AG09309 (cell line): ENCODE measurements around the gene DCAF4.

ENCODE experiments used
- DNase-seq: peaks from one replicate; pipeline ENCODE4 v3.0.0-alpha.2; 2010; ENCODE audit warnings: low read depth
- H3K4me3 ChIP-seq: 2 replicates; pipeline ENCODE4 v1.5.1; 2011; ENCODE audit warnings: mild to moderate bottlenecking, low read depth, low read length, moderate library complexity; ENCODE audit not compliant: control insufficient read depth
- CTCF ChIP-seq: IDR thresholded peaks from 2 replicates; pipeline ENCODE4 v1.5.1; 2011; ENCODE audit warnings: mild to moderate bottlenecking, low read depth, low read length, inconsistent platforms; ENCODE audit not compliant: insufficient read depth, control insufficient read depth; ENCODE audit errors: missing control alignments

Gene DCAF4

GRCh38 chr14:73007835-73008234 is 81.6 kb downstream of the DCAF4 start:
- H3K4me3 ChIP-seq = no peak overlapping the region
- TF ChIP-seq CTCF = no peak
- no peak for DNase-seq

GRCh38 chr14:73008501-73008900 is 82.2 kb downstream of the DCAF4 start:
- no peak overlapping the region for H3K4me3 ChIP-seq
- peak; percentile 20 for DNase-seq
- TF ChIP-seq CTCF = no peak
